ENCODE results near the gene FNDC5.
A peak's percentile ranks its signal among the peaks of the same experiment; 100 is the strongest.

Gene FNDC5

DNA sequence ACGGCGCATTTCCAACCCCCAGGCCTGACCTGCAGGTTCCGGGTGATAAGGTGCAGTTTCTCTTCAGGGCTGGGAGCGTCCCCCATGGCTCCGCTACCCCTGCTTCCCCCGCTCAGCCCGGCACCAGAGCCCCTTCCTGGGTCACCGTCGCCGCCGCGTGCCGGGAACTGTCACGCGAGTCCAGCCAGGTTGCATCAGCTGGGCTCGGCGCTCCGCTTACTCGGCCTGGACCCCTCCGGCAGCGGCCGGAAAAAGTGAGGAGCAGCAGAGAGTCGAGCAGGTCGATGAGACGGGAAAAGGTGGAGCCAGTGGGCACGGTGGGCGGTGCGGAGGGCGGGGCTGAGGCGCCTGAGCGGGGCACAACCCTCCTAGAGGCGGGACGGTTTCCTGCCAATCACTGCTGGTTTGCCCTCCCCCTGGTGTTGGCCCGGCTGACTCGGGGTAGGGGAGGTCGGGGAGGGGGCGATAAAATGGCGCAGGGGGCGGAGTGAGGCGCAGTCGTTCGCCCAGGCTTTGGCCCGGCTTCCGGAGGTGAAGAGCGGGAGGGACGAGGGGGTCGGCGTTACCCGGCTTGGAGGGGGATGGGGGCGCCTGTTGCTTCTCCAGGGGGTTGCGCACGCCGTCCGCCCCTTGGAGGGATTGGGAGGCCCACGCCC lies 53.4 kb downstream of the FNDC5 start, which contains the start of the genes S100PBP and YARS1:
TSS of gene S100PBP (plus strand) at position 495 of the 656 bp plus-strand sequence. CDS start 8,447 bp downstream, outside the sequence.
TSS of gene YARS1 (minus strand) at position 200 of the 656 bp plus-strand sequence. CDS start at position 86, 114 bp downstream.
- Histone ChIP-seq H3K9me3 (ENCODE audit: insufficient read depth, low read depth, low read length) (no peaks in the 10 kb centered on the region), H3K79me2 (ENCODE audit: insufficient read depth, low read length) (peaks cover 94% of the 10 kb centered on the region), H3K9me2 (replicated peaks; ENCODE audit: low read depth, low read length) (no peaks in the 10 kb centered on the region), H2AFZ (ENCODE audit: low read length) (peak within 1 kb of the TSS; percentile 69), H4K20me1 (ENCODE audit: insufficient read depth, low read length, poor library complexity, severe bottlenecking) (peaks cover 61% of the 10 kb centered on the region), H3K27me3 (ENCODE audit: insufficient read depth, low read length, poor library complexity, severe bottlenecking) (peaks cover 5% of the 10 kb centered on the region), H3K9ac (ENCODE audit: low read depth, low read length, poor library complexity, severe bottlenecking) (peak within 1 kb of the TSS; percentile 100), H3K4me2 (ENCODE audit: low read depth, low read length, poor library complexity, severe bottlenecking) (peak within 1 kb of the TSS; percentile 98), H3K4me1 (ENCODE audit: insufficient read depth, low read length, poor library complexity, severe bottlenecking) (peaks cover 62% of the 10 kb centered on the region), H3K36me3 (ENCODE audit: insufficient read depth, low read length) (no peaks in the 10 kb centered on the region), H3F3A (ENCODE audit: low read depth) (0 out of 2 replicates have a peak, but pooled peaks cover 10% of the 10 kb centered on the region), H3K4me3 (ENCODE audit: low read length, poor library complexity, severe bottlenecking) (peak within 1 kb of the TSS; percentile 100)
- TF ChIP-seq EZH2phosphoT487 (IDR thresholded peaks at IDR 0.05; ENCODE audit: borderline replicate concordance) = no peak
- TF ChIP-seq, protein P1, sequence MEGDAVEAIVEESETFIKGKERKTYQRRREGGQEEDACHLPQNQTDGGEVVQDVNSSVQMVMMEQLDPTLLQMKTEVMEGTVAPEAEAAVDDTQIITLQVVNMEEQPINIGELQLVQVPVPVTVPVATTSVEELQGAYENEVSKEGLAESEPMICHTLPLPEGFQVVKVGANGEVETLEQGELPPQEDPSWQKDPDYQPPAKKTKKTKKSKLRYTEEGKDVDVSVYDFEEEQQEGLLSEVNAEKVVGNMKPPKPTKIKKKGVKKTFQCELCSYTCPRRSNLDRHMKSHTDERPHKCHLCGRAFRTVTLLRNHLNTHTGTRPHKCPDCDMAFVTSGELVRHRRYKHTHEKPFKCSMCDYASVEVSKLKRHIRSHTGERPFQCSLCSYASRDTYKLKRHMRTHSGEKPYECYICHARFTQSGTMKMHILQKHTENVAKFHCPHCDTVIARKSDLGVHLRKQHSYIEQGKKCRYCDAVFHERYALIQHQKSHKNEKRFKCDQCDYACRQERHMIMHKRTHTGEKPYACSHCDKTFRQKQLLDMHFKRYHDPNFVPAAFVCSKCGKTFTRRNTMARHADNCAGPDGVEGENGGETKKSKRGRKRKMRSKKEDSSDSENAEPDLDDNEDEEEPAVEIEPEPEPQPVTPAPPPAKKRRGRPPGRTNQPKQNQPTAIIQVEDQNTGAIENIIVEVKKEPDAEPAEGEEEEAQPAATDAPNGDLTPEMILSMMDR (conservative IDR thresholded peaks at IDR 0.05; ENCODE audit: low read length) = no peak

DNA sequence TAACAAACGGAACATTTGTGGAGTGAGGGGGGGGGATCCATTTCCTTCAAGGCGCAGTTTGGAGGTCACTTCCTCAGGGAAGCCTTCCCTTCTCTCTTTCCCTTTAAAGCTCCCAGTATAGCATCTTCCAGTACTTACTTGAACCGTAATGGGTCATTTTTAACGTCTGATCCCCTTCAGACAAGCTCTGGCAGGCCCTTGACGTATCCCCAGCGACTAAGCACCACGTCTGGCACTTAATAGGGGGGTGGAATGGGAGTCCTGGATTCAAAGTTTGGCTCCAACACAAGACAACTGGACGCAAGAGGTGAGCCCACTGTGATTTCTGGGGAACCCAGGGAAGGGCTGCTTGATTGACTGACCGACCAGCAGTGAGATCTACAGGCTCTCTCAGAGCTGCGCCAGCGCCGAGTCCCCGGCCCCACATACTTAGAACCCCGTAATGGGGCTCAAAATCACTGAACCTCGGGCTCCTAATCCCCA lies 54.0 kb downstream of the FNDC5 start:
- Histone ChIP-seq H2AFZ (ENCODE audit: low read length) (peak overlapping the region; percentile 45; the same call in 1 of the 2 replicates), H3K9me3 (ENCODE audit: insufficient read depth, low read depth, low read length) (no peaks in the 10 kb centered on the region), H3K4me2 (ENCODE audit: low read depth, low read length, poor library complexity, severe bottlenecking) (peak overlapping the region; percentile 94), H4K20me1 (ENCODE audit: insufficient read depth, low read length, poor library complexity, severe bottlenecking) (peaks cover 67% of the 10 kb centered on the region), H3K9ac (ENCODE audit: low read depth, low read length, poor library complexity, severe bottlenecking) (peak overlapping the region; percentile 100), H3K9me2 (replicated peaks; ENCODE audit: low read depth, low read length) (no peaks in the 10 kb centered on the region), H3K4me3 (ENCODE audit: low read length, poor library complexity, severe bottlenecking) (peak overlapping the region; percentile 100), H3K36me3 (ENCODE audit: insufficient read depth, low read length) (no peaks in the 10 kb centered on the region), H3K79me2 (ENCODE audit: insufficient read depth, low read length) (peaks cover 96% of the 10 kb centered on the region), H3F3A (ENCODE audit: low read depth) (0 out of 2 replicates have a peak, but pooled peaks cover 10% of the 10 kb centered on the region), H3K4me1 (ENCODE audit: insufficient read depth, low read length, poor library complexity, severe bottlenecking) (peaks cover 65% of the 10 kb centered on the region), H3K27me3 (ENCODE audit: insufficient read depth, low read length, poor library complexity, severe bottlenecking) (peaks cover 5% of the 10 kb centered on the region)
- TF ChIP-seq, protein P1 (conservative IDR thresholded peaks at IDR 0.05; ENCODE audit: low read length) = no peak
- TF ChIP-seq EZH2phosphoT487 (IDR thresholded peaks at IDR 0.05; ENCODE audit: borderline replicate concordance) = no peak

DNA sequence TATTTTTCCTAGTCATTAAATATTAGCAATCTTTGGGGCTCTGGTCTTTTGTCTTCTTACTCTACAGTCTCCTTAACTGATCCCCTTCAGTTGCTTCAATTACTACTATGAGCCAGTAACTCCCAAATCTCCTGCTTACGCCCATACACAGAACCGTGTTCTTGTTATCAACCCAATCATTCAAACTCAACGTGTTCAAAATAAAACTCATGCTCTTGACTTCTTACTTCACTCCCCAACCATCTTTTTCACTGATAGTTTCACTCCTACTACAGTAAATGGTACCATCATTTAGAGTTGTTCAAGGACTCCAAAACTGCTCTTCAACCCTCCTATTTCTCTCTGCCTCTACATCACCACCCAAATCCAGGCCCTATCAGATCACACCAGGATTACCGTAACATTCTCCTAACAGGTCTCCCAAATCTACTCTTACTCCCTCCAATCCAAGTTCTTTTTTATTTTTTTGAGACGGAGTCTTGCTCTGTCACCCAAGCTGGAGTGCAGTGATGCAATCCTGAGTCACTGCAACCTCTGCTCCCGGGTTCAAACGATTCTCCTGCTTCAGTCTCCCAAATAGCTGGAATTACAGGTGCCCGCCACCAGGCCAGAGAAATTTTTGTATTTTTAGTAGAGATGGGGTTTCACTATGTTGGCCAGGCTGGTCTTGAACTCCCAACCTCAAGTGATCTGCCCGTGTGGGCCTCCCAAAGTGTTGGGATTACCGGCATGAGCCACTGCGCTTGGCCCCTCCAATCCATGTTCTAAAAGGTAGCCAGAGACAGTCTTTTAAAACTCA lies 56.6 kb downstream of the FNDC5 start:
- H3K27me3 ChIP-seq (ENCODE audit: insufficient read depth, low read length, poor library complexity, severe bottlenecking) = peaks cover 5% of the 10 kb centered on the region

More for the DNA sequence above, 56.6 kb downstream of the FNDC5 start:
- Histone ChIP-seq H3K9ac (ENCODE audit: low read depth, low read length, poor library complexity, severe bottlenecking) (peak overlapping the region; percentile 100), H3K9me3 (ENCODE audit: insufficient read depth, low read depth, low read length) (no peaks in the 10 kb centered on the region), H3F3A (ENCODE audit: low read depth) (0 out of 2 replicates have a peak, but pooled peaks cover 9% of the 10 kb centered on the region), H4K20me1 (ENCODE audit: insufficient read depth, low read length, poor library complexity, severe bottlenecking) (peaks cover 71% of the 10 kb centered on the region), H3K4me3 (ENCODE audit: low read length, poor library complexity, severe bottlenecking) (peak overlapping the region; percentile 100), H3K9me2 (replicated peaks; ENCODE audit: low read depth, low read length) (no peaks in the 10 kb centered on the region), H3K79me2 (ENCODE audit: insufficient read depth, low read length) (peaks cover 96% of the 10 kb centered on the region), H2AFZ (ENCODE audit: low read length) (no peak overlapping the region), H3K4me2 (ENCODE audit: low read depth, low read length, poor library complexity, severe bottlenecking) (peak overlapping the region; percentile 94), H3K36me3 (ENCODE audit: insufficient read depth, low read length) (peaks cover 22% of the 10 kb centered on the region; the same call in 1 of the 2 replicates), H3K4me1 (ENCODE audit: insufficient read depth, low read length, poor library complexity, severe bottlenecking) (peaks cover 50% of the 10 kb centered on the region)
- no peak for TF ChIP-seq EZH2phosphoT487 (IDR thresholded peaks at IDR 0.05; ENCODE audit: borderline replicate concordance)
- TF ChIP-seq, protein P1 (conservative IDR thresholded peaks at IDR 0.05; ENCODE audit: low read length) = no peak

Measured in Loucy (cell line).